Tibial nerve (tissue), 4 donors: ENCODE measurements around the gene PDZD8.

Source experiments
- EP300 ChIP-seq, 2 donors: sonication (generic); formaldehyde crosslinking; IDR thresholded peaks; one replicate each; pipeline ENCODE4 v1.6.1; 2017; ENCODE audit warnings: antibody characterized with exemption in 2 of 2, mild to moderate bottlenecking in 1 of 2
- POLR2A ChIP-seq, 2 donors: fragments of 450-650 bp; IDR thresholded peaks; one replicate each; pipeline ENCODE4 v1.6.1; 2017; ENCODE audit warnings: antibody characterized with exemption in 2 of 2, mild to moderate bottlenecking in 2 of 2, moderate library complexity in 2 of 2
- TF ChIP-seq, protein P1 (sequence below), 5 experiments: fragments of 200-600 bp in 3 of 5; fragments of 450-650 bp in 2 of 5; sonication (generic) in 3 of 5; IDR thresholded peaks; one replicate each; pipeline ENCODE4 v1.5.1; 2016 to 2019; ENCODE audit warnings: antibody characterized with exemption in 5 of 5, mild to moderate bottlenecking in 3 of 5, moderate library complexity in 2 of 5

DNA sequence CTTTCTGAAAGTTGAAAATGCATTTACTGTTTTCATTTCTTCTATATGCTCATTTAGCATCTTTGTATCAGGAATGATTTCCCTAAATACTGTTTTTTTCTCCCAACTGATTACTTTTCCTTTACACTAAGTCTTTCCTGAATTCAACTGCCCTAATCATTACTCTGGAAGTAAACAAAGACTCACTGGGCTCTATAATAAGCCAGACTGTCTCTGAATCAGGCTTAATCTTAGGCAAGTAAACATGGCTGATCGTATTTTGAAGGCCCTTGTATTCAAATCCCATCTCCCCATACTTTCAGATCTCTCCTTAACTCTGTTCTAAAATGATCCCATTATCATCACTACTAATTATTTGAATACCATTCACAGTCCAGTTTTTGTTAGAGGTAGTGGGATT is 61.6 kb downstream of the PDZD8 start:
- TF ChIP-seq, protein P1, sequence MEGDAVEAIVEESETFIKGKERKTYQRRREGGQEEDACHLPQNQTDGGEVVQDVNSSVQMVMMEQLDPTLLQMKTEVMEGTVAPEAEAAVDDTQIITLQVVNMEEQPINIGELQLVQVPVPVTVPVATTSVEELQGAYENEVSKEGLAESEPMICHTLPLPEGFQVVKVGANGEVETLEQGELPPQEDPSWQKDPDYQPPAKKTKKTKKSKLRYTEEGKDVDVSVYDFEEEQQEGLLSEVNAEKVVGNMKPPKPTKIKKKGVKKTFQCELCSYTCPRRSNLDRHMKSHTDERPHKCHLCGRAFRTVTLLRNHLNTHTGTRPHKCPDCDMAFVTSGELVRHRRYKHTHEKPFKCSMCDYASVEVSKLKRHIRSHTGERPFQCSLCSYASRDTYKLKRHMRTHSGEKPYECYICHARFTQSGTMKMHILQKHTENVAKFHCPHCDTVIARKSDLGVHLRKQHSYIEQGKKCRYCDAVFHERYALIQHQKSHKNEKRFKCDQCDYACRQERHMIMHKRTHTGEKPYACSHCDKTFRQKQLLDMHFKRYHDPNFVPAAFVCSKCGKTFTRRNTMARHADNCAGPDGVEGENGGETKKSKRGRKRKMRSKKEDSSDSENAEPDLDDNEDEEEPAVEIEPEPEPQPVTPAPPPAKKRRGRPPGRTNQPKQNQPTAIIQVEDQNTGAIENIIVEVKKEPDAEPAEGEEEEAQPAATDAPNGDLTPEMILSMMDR (IDR thresholded peaks at IDR 0.05): no peak
- TF ChIP-seq EP300 (IDR thresholded peaks at IDR 0.05): no peak
- no peak for TF ChIP-seq POLR2A (IDR thresholded peaks at IDR 0.05)
